Caki2 (cell line): ENCODE data around the gene NPY2R. TPM values are rescaled to one million over a fixed set of nuclear protein-coding genes. Genes with fewer than 3 reads are reported as not detected.

ENCODE experiments used
- DNase-seq: peaks from one replicate; pipeline ENCODE4 v3.0.0-alpha.2; 2015; ENCODE audit warnings: low read depth
- in situ Hi-C: cut with HindIII; loops from 2 replicates; pipeline ENCODE4 v1.10.0; 2016; ENCODE audit warnings: low sequenced_read_pairs, low pct_unique_long_range_greater_than_20kb, mixed read lengths
- total RNA-seq: library from RNA; depleted of rRNA; stranded (reverse); fragments of >200 nt; shearing (Covaris generic); gene quantifications from 2 replicates; pipeline ENCODE4 v1.2.3, GENCODE V29; 2014; ENCODE audit warnings: low replicate concordance; rRNA removed

NPY2R gene
- not detected in 2 replicates for total RNA-seq

GRCh38 chr4:155208258-155209054 lies at the start of gene NPY2R:
Gene NPY2R, plus strand, starts transcription at chr4:155208636. Its CDS starts 5,304 bp downstream, at chr4:155213940.
- in situ Hi-C loops: no loop called here
- DNase-seq: no peak

- in situ Hi-C loops: no loop called here
- DNase-seq: no peak
These were observed 47.1 kb upstream of the NPY2R start for GRCh38 chr4:155161357-155161756.

GRCh38 chr4:155164718-155165117 lies 43.7 kb upstream of the NPY2R start:
- in situ Hi-C loops: no loop called here
- DNase-seq: no peak

- in situ Hi-C loops: no loop called here
- DNase-seq: no peak
These were observed 37.9 kb upstream of the NPY2R start for GRCh38 chr4:155170569-155170968.

- DNase-seq: no peak
- in situ Hi-C loops: no loop called here
These were observed 35.1 kb upstream of the NPY2R start for GRCh38 chr4:155173371-155173770.

GRCh38 chr4:155174668-155175067 lies 33.8 kb upstream of the NPY2R start:
- no peak for DNase-seq
- in situ Hi-C loops: no loop called here

- in situ Hi-C loops: no loop called here
- DNase-seq: no peak
These were observed 29.2 kb upstream of the NPY2R start for GRCh38 chr4:155179216-155179615.

- in situ Hi-C loops: no loop called here
- DNase-seq: no peak
These were observed 21.5 kb upstream of the NPY2R start for GRCh38 chr4:155186972-155187371.

- DNase-seq: no peak
- in situ Hi-C loops: no loop called here
These were observed 20.4 kb upstream of the NPY2R start for GRCh38 chr4:155187989-155188388.

- in situ Hi-C loops: no loop called here
- no peak for DNase-seq
These were observed 18.3 kb upstream of the NPY2R start for GRCh38 chr4:155190099-155190498.

GRCh38 chr4:155197757-155198156 lies 10.7 kb upstream of the NPY2R start:
- no peak for DNase-seq
- in situ Hi-C loops: no loop called here

- DNase-seq: no peak
- in situ Hi-C loops: no loop called here
These were observed 740 bp upstream of the NPY2R start for GRCh38 chr4:155207534-155208257.

GRCh38 chr4:155220025-155220424 lies 11.6 kb downstream of the NPY2R start:
- DNase-seq: no peak
- in situ Hi-C loops: no loop called here

GRCh38 chr4:155227131-155227530 lies 18.7 kb downstream of the NPY2R start:
- in situ Hi-C loops: no loop called here
- DNase-seq: no peak

GRCh38 chr4:155228713-155229112 lies 20.3 kb downstream of the NPY2R start:
- DNase-seq: no peak
- in situ Hi-C loops: no loop called here

- in situ Hi-C loops: no loop called here
- no peak for DNase-seq
These were observed 24.0 kb downstream of the NPY2R start for GRCh38 chr4:155232432-155232831.

GRCh38 chr4:155234206-155234605 lies 25.8 kb downstream of the NPY2R start:
- no peak for DNase-seq
- in situ Hi-C loops: no loop called here

- DNase-seq: no peak
- in situ Hi-C loops: no loop called here
These were observed 29.1 kb downstream of the NPY2R start for GRCh38 chr4:155237567-155237966.

- in situ Hi-C loops: no loop called here
- DNase-seq: no peak
These were observed 32.8 kb downstream of the NPY2R start for GRCh38 chr4:155241225-155241624.

- no peak for DNase-seq
- in situ Hi-C loops: no loop called here
These were observed 33.2 kb downstream of the NPY2R start for GRCh38 chr4:155241664-155242063.
